Esophagus squamous epithelium (tissue), 4 donors: ENCODE data around the gene SPRING1.
"Not testable (repeated sequence)": the region's sequence is repeated elsewhere in the genome, so short reads cannot be mapped to it uniquely, and the experiment has no call there.

Experiments
- POLR2A ChIP-seq, 4 donors: fragments of 450-650 bp; IDR thresholded peaks; one replicate each; pipeline ENCODE4 v1.6.1; 2017; ENCODE audit warnings: antibody characterized with exemption in 4 of 4, mild to moderate bottlenecking in 4 of 4, moderate library complexity in 3 of 4
- TF ChIP-seq, protein P1 (sequence below), 6 experiments: fragments of 450-650 bp in 4 of 6; fragments of 200-600 bp in 2 of 6; sonication (generic) in 2 of 6; IDR thresholded peaks; one replicate each; pipeline ENCODE4 v1.5.1; 2016 to 2019; ENCODE audit warnings: antibody characterized with exemption in 6 of 6, mild to moderate bottlenecking in 4 of 6, moderate library complexity in 4 of 6

- TF ChIP-seq, protein P1, sequence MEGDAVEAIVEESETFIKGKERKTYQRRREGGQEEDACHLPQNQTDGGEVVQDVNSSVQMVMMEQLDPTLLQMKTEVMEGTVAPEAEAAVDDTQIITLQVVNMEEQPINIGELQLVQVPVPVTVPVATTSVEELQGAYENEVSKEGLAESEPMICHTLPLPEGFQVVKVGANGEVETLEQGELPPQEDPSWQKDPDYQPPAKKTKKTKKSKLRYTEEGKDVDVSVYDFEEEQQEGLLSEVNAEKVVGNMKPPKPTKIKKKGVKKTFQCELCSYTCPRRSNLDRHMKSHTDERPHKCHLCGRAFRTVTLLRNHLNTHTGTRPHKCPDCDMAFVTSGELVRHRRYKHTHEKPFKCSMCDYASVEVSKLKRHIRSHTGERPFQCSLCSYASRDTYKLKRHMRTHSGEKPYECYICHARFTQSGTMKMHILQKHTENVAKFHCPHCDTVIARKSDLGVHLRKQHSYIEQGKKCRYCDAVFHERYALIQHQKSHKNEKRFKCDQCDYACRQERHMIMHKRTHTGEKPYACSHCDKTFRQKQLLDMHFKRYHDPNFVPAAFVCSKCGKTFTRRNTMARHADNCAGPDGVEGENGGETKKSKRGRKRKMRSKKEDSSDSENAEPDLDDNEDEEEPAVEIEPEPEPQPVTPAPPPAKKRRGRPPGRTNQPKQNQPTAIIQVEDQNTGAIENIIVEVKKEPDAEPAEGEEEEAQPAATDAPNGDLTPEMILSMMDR (IDR thresholded peaks at IDR 0.05), result not testable (repeated sequence)
- TF ChIP-seq POLR2A (IDR thresholded peaks at IDR 0.05), result not testable (repeated sequence)
Observed at GRCh38 chr12:116742787-116743186, 4.9 kb upstream of the SPRING1 start.
